ENCODE data around the gene MATCAP1. TPM values are rescaled to one million over a fixed set of nuclear protein-coding genes. Genes with fewer than 3 reads are reported as not detected.

The MATCAP1 gene
- total and polyA plus RNA-seq, 2 of the 4 experiments (the other 2 are of a cell fraction), result 8.2 to 43.9 TPM

DNA sequence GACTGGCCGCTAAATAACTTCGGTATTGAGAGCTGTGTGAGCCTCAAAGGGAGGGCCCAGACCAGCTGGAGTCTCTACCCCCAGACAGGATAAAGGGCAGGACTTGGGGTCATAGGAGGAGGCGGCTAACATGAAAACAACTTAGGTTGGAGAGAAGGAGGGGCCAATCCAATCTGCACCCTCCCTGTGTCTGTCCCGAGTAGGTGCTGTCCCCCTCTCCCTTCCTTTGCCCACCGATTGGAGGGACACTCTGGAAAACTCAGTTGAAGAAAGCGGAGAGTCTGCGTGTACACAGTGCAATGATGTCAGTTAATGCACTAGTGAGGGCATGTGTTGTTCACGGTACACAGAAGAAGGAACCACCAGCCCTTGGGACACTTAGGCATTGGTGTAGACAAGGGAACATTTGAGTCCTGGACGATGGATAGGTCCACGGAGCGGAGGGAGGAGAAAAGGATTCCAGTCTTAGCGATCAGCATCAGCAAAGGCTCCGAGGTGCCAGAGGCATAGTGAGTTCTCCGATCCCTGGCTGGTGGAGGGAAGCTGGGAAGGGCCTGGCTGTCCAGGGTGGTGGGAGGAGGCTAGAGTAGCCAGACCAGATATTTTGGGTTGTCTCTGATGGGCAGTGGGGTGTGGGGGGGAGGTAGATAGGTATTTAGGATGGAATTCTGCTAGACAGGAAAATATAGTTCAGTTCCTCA, 12.7 kb downstream of the MATCAP1 start:
- DNase-seq (peak; percentile 41), ATAC-seq (ENCODE audit: low read depth) (peak; percentile 19)
- Histone ChIP-seq H3K36me3 (ENCODE audit: control insufficient read depth, insufficient read depth, low read length) (peaks cover 8% of the 10 kb centered on the region; the same call in 1 of the 2 replicates), H3K27me3 (ENCODE audit: control insufficient read depth, insufficient read depth, low read length) (peaks cover 4% of the 10 kb centered on the region; the same call in 1 of the 2 replicates), H4K8ac (ENCODE audit: low read depth in 2 of 2, low read length in 2 of 2) (peak overlapping the region; percentile 77 to 96), H3K23ac (ENCODE audit: low read depth, low read length) (peak overlapping the region; percentile 97), H4K91ac (ENCODE audit: insufficient read depth, low read depth, low read length) (peak overlapping the region; percentile 98), H3K4me1 (ENCODE audit: control insufficient read depth, insufficient read depth, low read length) (peaks cover 29% of the 10 kb centered on the region), H2AK5ac (ENCODE audit: low read depth, low read length) (peak overlapping the region; percentile 99), H3K27ac (ENCODE audit: insufficient read depth, low read length) (peak overlapping the region; percentile 80), H3K4me3 (ENCODE audit: insufficient read depth, low read depth, low read length) (peak overlapping the region; percentile 44), H4K20me1 (ENCODE audit: insufficient read depth, low read length) (0 out of 2 replicates have a peak, but pooled peaks cover 4% of the 10 kb centered on the region), H3K56ac (ENCODE audit: extremely low read depth, insufficient read depth, low read length) (peak overlapping the region; percentile 72; the same call in 1 of the 2 replicates), H3K18ac (ENCODE audit: low read depth, low read length) (peak overlapping the region; percentile 84), H3K4me2 (ENCODE audit: low read depth, low read length) (peak overlapping the region; percentile 74), H3K9me3 (ENCODE audit: control insufficient read depth, insufficient read depth, low read length) (no peaks in the 10 kb centered on the region), H2AFZ (replicated peaks; ENCODE audit: low read length, poor library complexity) (peak overlapping the region; percentile 92), H2BK120ac (ENCODE audit: low read depth, low read length) (peak overlapping the region; percentile 74), H3K9me1 (ENCODE audit: insufficient read depth, low read length) (peaks cover 20% of the 10 kb centered on the region), H2AK9ac (replicated peaks; ENCODE audit: low read depth, low read length, poor library complexity) (peak overlapping the region; percentile 99), H3K4ac (ENCODE audit: low read depth, low read length) (peak overlapping the region; percentile 94), H2BK5ac (ENCODE audit: low read depth, low read length, poor library complexity, severe bottlenecking) (peak overlapping the region; percentile 85), H3K79me1 (ENCODE audit: low read depth in 1 of 2, low read length in 2 of 2) (peaks cover 9 to 38% of the 10 kb centered on the region in 2 experiments; a peak in 3 of 4 replicates), H3K9ac (ENCODE audit: low read depth, low read length) (peak overlapping the region; percentile 68), H3K14ac (replicated peaks; ENCODE audit: low read depth, low read length) (peak overlapping the region; percentile 89), H2BK15ac (ENCODE audit: low read depth, low read length) (peak overlapping the region; percentile 55), H2BK20ac (ENCODE audit: low read depth, low read length) (peak overlapping the region; percentile 82), H4K5ac (ENCODE audit: low read depth, low read length) (peak overlapping the region; percentile 84)
- intact Hi-C loops (cut with micrococcal nuclease) (no loop called here), dilution Hi-C loops (cut with HindIII; ENCODE audit: low sequenced_read_pairs, unreplicated experiment) (no loop called here), in situ Hi-C loops (cut with MboI; ENCODE audit: low sequenced_read_pairs) (no loop called here)
- CTCF ChIA-PET, result interaction anchor here (1.1 to 1.5 kb wide), 2 partner anchors 10 to 14 kb away, joined by 5 to 6 read pairs; no protein-coding TSS in a partner anchor
- 46% methylated on average over 3 of the region's 14 CpGs; no CpG with 5 or more reads in 1 of the 2 experiments for WGBS, 2 experiments (ENCODE audit: extremely low coverage in 2 of 2, insufficient read length in 1 of 2)
- BruUV-seq (replicated peaks), result no TSS peak
- POLR2A ChIA-PET (ENCODE audit: unreplicated experiment), result interaction anchor here (0.7 kb wide), 1 partner anchor 33 kb away, joined by 7 read pairs; no protein-coding TSS in a partner anchor
- TF ChIP-seq MXI1 (IDR thresholded peaks at IDR 0.05; ENCODE audit: borderline replicate concordance, low read depth, low read length) (no peak), SMC3 (IDR thresholded peaks at IDR 0.05; ENCODE audit: low read depth, low read length) (no peak), CEBPB (IDR thresholded peaks at IDR 0.05; ENCODE audit: low read depth, low read length) (no peak), POLR2A (IDR thresholded peaks at IDR 0.05; ENCODE audit: low read depth, low read length) (no peak), BHLHE40 (IDR thresholded peaks at IDR 0.05; ENCODE audit: low read depth, low read length) (no peak), FOS (IDR thresholded peaks at IDR 0.05; ENCODE audit: low read depth, low read length) (no peak), NFE2L2 (IDR thresholded peaks at IDR 0.05; ENCODE audit: low read depth, low read length) (no peak), MAFK (IDR thresholded peaks at IDR 0.05; ENCODE audit: low read depth, low read length) (no peak), MAZ (IDR thresholded peaks at IDR 0.05; ENCODE audit: borderline replicate concordance, low read depth, low read length) (no peak), RAD21 (IDR thresholded peaks at IDR 0.05; ENCODE audit: low read length) (no peak), RFX5 (IDR thresholded peaks at IDR 0.05; ENCODE audit: low read depth, low read length) (no peak)
- TF ChIP-seq, protein P1, sequence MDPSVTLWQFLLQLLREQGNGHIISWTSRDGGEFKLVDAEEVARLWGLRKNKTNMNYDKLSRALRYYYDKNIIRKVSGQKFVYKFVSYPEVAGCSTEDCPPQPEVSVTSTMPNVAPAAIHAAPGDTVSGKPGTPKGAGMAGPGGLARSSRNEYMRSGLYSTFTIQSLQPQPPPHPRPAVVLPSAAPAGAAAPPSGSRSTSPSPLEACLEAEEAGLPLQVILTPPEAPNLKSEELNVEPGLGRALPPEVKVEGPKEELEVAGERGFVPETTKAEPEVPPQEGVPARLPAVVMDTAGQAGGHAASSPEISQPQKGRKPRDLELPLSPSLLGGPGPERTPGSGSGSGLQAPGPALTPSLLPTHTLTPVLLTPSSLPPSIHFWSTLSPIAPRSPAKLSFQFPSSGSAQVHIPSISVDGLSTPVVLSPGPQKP (IDR thresholded peaks at IDR 0.05; ENCODE audit: borderline replicate concordance, low read depth, low read length), result no peak
- TF ChIP-seq, protein P2, sequence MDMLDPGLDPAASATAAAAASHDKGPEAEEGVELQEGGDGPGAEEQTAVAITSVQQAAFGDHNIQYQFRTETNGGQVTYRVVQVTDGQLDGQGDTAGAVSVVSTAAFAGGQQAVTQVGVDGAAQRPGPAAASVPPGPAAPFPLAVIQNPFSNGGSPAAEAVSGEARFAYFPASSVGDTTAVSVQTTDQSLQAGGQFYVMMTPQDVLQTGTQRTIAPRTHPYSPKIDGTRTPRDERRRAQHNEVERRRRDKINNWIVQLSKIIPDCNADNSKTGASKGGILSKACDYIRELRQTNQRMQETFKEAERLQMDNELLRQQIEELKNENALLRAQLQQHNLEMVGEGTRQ (IDR thresholded peaks at IDR 0.05; ENCODE audit: low read depth, low read length), result no peak
- TF ChIP-seq, protein P3, sequence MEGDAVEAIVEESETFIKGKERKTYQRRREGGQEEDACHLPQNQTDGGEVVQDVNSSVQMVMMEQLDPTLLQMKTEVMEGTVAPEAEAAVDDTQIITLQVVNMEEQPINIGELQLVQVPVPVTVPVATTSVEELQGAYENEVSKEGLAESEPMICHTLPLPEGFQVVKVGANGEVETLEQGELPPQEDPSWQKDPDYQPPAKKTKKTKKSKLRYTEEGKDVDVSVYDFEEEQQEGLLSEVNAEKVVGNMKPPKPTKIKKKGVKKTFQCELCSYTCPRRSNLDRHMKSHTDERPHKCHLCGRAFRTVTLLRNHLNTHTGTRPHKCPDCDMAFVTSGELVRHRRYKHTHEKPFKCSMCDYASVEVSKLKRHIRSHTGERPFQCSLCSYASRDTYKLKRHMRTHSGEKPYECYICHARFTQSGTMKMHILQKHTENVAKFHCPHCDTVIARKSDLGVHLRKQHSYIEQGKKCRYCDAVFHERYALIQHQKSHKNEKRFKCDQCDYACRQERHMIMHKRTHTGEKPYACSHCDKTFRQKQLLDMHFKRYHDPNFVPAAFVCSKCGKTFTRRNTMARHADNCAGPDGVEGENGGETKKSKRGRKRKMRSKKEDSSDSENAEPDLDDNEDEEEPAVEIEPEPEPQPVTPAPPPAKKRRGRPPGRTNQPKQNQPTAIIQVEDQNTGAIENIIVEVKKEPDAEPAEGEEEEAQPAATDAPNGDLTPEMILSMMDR (conservative IDR thresholded peaks at IDR 0.05; ENCODE audit: low read depth, low read length), result no peak

Measured in IMR-90 (cell line).